ENCODE results near the gene ARHGAP44. TPM values are rescaled to one million over a fixed set of nuclear protein-coding genes. Genes with fewer than 3 reads are reported as not detected.

Gene ARHGAP44
- total and polyA plus RNA-seq, 2 experiments from 2014 or later: 4.6 to 5.4 TPM

- no peaks in the 10 kb centered on the region for H3K4me1 ChIP-seq (ENCODE audit: insufficient read depth)
- DNase-seq (ENCODE audit: low spot score): no peak
- H3K4me3 ChIP-seq: no peak overlapping the region
- H3K9me2 ChIP-seq (replicated peaks; ENCODE audit: insufficient read depth): no peaks in the 10 kb centered on the region
- H3K79me2 ChIP-seq: no peaks in the 10 kb centered on the region
- 94% methylated on average over 4 of the region's 4 CpGs for WGBS (ENCODE audit: low lambda C conversion rate, missing lambda C conversion rate)
- H4K20me1 ChIP-seq (ENCODE audit: insufficient read depth, poor library complexity, severe bottlenecking): no peaks in the 10 kb centered on the region
- no peak overlapping the region for H3K4me2 ChIP-seq
- no peak overlapping the region for H3K27ac ChIP-seq
- no peak for TF ChIP-seq EZH2phosphoT487 (IDR thresholded peaks at IDR 0.05; ENCODE audit: low read depth, severe bottlenecking, unreplicated experiment)
- TF ChIP-seq, protein P1, sequence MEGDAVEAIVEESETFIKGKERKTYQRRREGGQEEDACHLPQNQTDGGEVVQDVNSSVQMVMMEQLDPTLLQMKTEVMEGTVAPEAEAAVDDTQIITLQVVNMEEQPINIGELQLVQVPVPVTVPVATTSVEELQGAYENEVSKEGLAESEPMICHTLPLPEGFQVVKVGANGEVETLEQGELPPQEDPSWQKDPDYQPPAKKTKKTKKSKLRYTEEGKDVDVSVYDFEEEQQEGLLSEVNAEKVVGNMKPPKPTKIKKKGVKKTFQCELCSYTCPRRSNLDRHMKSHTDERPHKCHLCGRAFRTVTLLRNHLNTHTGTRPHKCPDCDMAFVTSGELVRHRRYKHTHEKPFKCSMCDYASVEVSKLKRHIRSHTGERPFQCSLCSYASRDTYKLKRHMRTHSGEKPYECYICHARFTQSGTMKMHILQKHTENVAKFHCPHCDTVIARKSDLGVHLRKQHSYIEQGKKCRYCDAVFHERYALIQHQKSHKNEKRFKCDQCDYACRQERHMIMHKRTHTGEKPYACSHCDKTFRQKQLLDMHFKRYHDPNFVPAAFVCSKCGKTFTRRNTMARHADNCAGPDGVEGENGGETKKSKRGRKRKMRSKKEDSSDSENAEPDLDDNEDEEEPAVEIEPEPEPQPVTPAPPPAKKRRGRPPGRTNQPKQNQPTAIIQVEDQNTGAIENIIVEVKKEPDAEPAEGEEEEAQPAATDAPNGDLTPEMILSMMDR (IDR thresholded peaks at IDR 0.05; ENCODE audit: poor library complexity): no peak
- no peak for TF ChIP-seq EZH2 (IDR thresholded peaks at IDR 0.05; ENCODE audit: borderline replicate concordance)
- H3K27me3 ChIP-seq: no peaks in the 10 kb centered on the region
- H3K9me3 ChIP-seq (ENCODE audit: low read depth): no peaks in the 10 kb centered on the region
- no peak overlapping the region for H2AFZ ChIP-seq
- H3K36me3 ChIP-seq (replicated peaks; ENCODE audit: insufficient read depth, low read depth): no peaks in the 10 kb centered on the region
These were observed 172.4 kb downstream of the ARHGAP44 start for GRCh38 chr17:12961655-12962054.

DNA sequence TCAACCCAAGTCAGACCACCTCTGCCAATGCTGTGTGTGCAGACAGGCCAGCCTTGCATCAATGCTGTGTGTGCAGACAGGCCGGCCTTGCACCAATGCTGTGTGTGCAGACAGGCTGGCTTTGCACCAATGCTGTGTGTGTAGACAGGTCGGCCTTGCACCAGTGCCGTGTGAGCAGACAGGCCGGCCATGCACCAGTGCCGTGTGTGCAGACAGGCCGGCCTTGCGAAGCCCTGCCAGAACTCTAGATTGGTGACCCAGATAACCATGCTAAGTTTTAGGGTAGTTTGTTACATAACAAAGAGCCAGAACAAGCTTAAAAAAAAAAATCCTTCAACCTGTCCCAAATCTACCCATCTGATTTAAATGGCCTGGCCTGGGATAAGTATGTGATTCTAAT, 174.2 kb downstream of the ARHGAP44 start:
- H3K9me3 ChIP-seq (ENCODE audit: low read depth): no peaks in the 10 kb centered on the region
- H3K27ac ChIP-seq: no peak overlapping the region
- no peak for TF ChIP-seq EZH2phosphoT487 (IDR thresholded peaks at IDR 0.05; ENCODE audit: low read depth, severe bottlenecking, unreplicated experiment)
- TF ChIP-seq, protein P1 (IDR thresholded peaks at IDR 0.05; ENCODE audit: poor library complexity): no peak
- TF ChIP-seq EZH2 (IDR thresholded peaks at IDR 0.05; ENCODE audit: borderline replicate concordance): no peak
- H3K4me2 ChIP-seq: no peak overlapping the region
- H2AFZ ChIP-seq: no peak overlapping the region
- no peaks in the 10 kb centered on the region for H3K36me3 ChIP-seq (replicated peaks; ENCODE audit: insufficient read depth, low read depth)
- no peaks in the 10 kb centered on the region for H3K9me2 ChIP-seq (replicated peaks; ENCODE audit: insufficient read depth)
- H3K79me2 ChIP-seq: no peaks in the 10 kb centered on the region
- no peak overlapping the region for H3K4me3 ChIP-seq
- no peaks in the 10 kb centered on the region for H3K27me3 ChIP-seq
- DNase-seq (ENCODE audit: low spot score): no peak
- H4K20me1 ChIP-seq (ENCODE audit: insufficient read depth, poor library complexity, severe bottlenecking): no peaks in the 10 kb centered on the region
- WGBS (ENCODE audit: low lambda C conversion rate, missing lambda C conversion rate): 98% methylated on average over 7 of the region's 7 CpGs
- no peaks in the 10 kb centered on the region for H3K4me1 ChIP-seq (ENCODE audit: insufficient read depth)

DNA sequence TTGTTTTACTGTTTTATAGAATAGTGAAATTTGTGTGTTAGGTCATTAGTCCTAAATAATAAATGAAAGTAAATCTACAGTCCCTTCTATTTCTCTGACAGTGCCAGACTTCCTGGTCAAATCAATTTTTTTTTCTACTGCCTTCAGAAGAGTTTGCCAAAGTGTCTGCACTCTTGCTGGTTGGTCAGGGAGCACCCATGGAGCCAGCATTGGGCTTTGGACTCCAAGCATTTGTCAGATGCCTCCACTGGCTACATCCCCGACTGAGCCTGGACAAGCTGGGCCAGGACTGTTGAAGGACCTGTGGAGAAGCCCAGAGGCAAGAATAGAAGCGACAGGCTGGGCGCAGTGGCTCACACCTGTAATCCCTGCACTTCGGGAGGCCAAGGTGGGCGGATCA, 174.9 kb downstream of the ARHGAP44 start:
- Histone ChIP-seq H3K36me3 (replicated peaks; ENCODE audit: insufficient read depth, low read depth) (no peaks in the 10 kb centered on the region), H4K20me1 (ENCODE audit: insufficient read depth, poor library complexity, severe bottlenecking) (no peaks in the 10 kb centered on the region), H2AFZ (no peak overlapping the region), H3K4me2 (no peak overlapping the region), H3K4me1 (ENCODE audit: insufficient read depth) (no peaks in the 10 kb centered on the region), H3K79me2 (no peaks in the 10 kb centered on the region), H3K9me2 (replicated peaks; ENCODE audit: insufficient read depth) (no peaks in the 10 kb centered on the region), H3K9me3 (ENCODE audit: low read depth) (no peaks in the 10 kb centered on the region), H3K4me3 (no peak overlapping the region), H3K27ac (no peak overlapping the region), H3K27me3 (no peaks in the 10 kb centered on the region)
- DNase-seq (ENCODE audit: low spot score): no peak
- TF ChIP-seq EZH2 (IDR thresholded peaks at IDR 0.05; ENCODE audit: borderline replicate concordance) (no peak), EZH2phosphoT487 (IDR thresholded peaks at IDR 0.05; ENCODE audit: low read depth, severe bottlenecking, unreplicated experiment) (no peak)
- TF ChIP-seq, protein P1 (IDR thresholded peaks at IDR 0.05; ENCODE audit: poor library complexity): no peak
- 100% methylated on average over 5 of the region's 5 CpGs for WGBS (ENCODE audit: low lambda C conversion rate, missing lambda C conversion rate)

GRCh38 chr17:12964840-12965239, 175.5 kb downstream of the ARHGAP44 start:
- H3K4me3 ChIP-seq: no peak overlapping the region

More at GRCh38 chr17:12964840-12965239, 175.5 kb downstream of the ARHGAP44 start:
- no peak overlapping the region for H2AFZ ChIP-seq
- H3K27ac ChIP-seq: no peak overlapping the region
- no peaks in the 10 kb centered on the region for H3K79me2 ChIP-seq
- WGBS (ENCODE audit: low lambda C conversion rate, missing lambda C conversion rate): 94% methylated on average over 10 of the region's 10 CpGs
- H4K20me1 ChIP-seq (ENCODE audit: insufficient read depth, poor library complexity, severe bottlenecking): no peaks in the 10 kb centered on the region
- no peak overlapping the region for H3K4me2 ChIP-seq
- TF ChIP-seq, protein P1 (IDR thresholded peaks at IDR 0.05; ENCODE audit: poor library complexity): no peak
- TF ChIP-seq EZH2phosphoT487 (IDR thresholded peaks at IDR 0.05; ENCODE audit: low read depth, severe bottlenecking, unreplicated experiment) (no peak), EZH2 (IDR thresholded peaks at IDR 0.05; ENCODE audit: borderline replicate concordance) (no peak)
- DNase-seq (ENCODE audit: low spot score): no peak
- no peaks in the 10 kb centered on the region for H3K9me2 ChIP-seq (replicated peaks; ENCODE audit: insufficient read depth)
- H3K9me3 ChIP-seq (ENCODE audit: low read depth): no peaks in the 10 kb centered on the region
- no peaks in the 10 kb centered on the region for H3K36me3 ChIP-seq (replicated peaks; ENCODE audit: insufficient read depth, low read depth)
- no peaks in the 10 kb centered on the region for H3K4me1 ChIP-seq (ENCODE audit: insufficient read depth)
- H3K27me3 ChIP-seq: no peaks in the 10 kb centered on the region
